Stomach (tissue), 4 donors: Measurements from ENCODE around the gene GORASP1.

Source experiments
- CTCF ChIP-seq, 7 experiments: fragments of 450-650 bp in 4 of 7; fragments of 200-600 bp in 3 of 7; sonication (generic) in 3 of 7; IDR thresholded peaks; one replicate each; pipeline ENCODE4 v1.5.1; 2016 to 2019; ENCODE audit warnings: antibody characterized with exemption in 7 of 7, control low read depth in 2 of 7, mild to moderate bottlenecking in 1 of 7
- POLR2A ChIP-seq, 4 donors: fragments of 450-650 bp; IDR thresholded peaks; one replicate each; pipeline ENCODE4 v1.6.1; 2016; ENCODE audit warnings: antibody characterized with exemption in 4 of 4, control low read depth in 2 of 4, mild to moderate bottlenecking in 1 of 4, moderate library complexity in 1 of 4

GRCh38 chr3:39136533-39137434, 29.4 kb upstream of the GORASP1 start:
- TF ChIP-seq CTCF (IDR thresholded peaks at IDR 0.05) (no peak), POLR2A (IDR thresholded peaks at IDR 0.05) (no peak)
